ENCODE results near the gene SLC22A16. TPM values are rescaled to one million over a fixed set of nuclear protein-coding genes. Genes with fewer than 3 reads are reported as not detected.

Gene SLC22A16
- total RNA-seq, 1 donor from 2014 or later = not detected

- Histone ChIP-seq H3K79me2 (ENCODE audit: insufficient read depth, low read length) (no peaks in the 10 kb centered on the region), H3K9me3 (ENCODE audit: insufficient read depth, low read depth, low read length) (no peaks in the 10 kb centered on the region), H3K27ac (ENCODE audit: low read depth, low read length) (no peak overlapping the region), H4K20me1 (ENCODE audit: insufficient read depth, low read length) (no peaks in the 10 kb centered on the region), H3K36me3 (ENCODE audit: insufficient read depth, low read length) (no peaks in the 10 kb centered on the region), H3K4me1 (ENCODE audit: insufficient read depth, low read length) (no peaks in the 10 kb centered on the region), H2AFZ (ENCODE audit: low read depth, low read length) (no peak overlapping the region), H3K4me3 (ENCODE audit: insufficient read depth, low read depth, low read length) (no peak overlapping the region), H3K4me2 (ENCODE audit: low read length) (no peak overlapping the region), H3K9ac (ENCODE audit: low read length) (no peak overlapping the region), H3K27me3 (ENCODE audit: insufficient read depth, low read length) (peaks cover 6% of the 10 kb centered on the region)
- no peaks in the 10 kb centered on the region for H3K4me1 Mint-ChIP-seq (ENCODE audit: low read depth, unreplicated experiment)
- no peak for TF ChIP-seq EZH2 (IDR thresholded peaks at IDR 0.05; ENCODE audit: insufficient read depth, low read length)
- no peak overlapping the region for H3K4me3 Mint-ChIP-seq (ENCODE audit: unreplicated experiment)
- peaks cover 6% of the 10 kb centered on the region for H3K9me3 Mint-ChIP-seq (ENCODE audit: unreplicated experiment)
- DNase-seq (ENCODE audit: low read depth) = no peak
- H3K27ac Mint-ChIP-seq (ENCODE audit: unreplicated experiment) = no peak overlapping the region
- no peaks in the 10 kb centered on the region for H3K27me3 Mint-ChIP-seq (ENCODE audit: low read depth, unreplicated experiment)
- peaks cover 2% of the 10 kb centered on the region for H3K36me3 Mint-ChIP-seq (ENCODE audit: low read depth, unreplicated experiment)
- FAIRE-seq = no peak
Measured at GRCh38 chr6:110456694-110457093, 19.7 kb downstream of the SLC22A16 start.

GRCh38 chr6:110449541-110449895 is 26.9 kb downstream of the SLC22A16 start:
- Mint-ChIP-seq H3K27me3 (ENCODE audit: low read depth, unreplicated experiment) (no peaks in the 10 kb centered on the region), H3K36me3 (ENCODE audit: low read depth, unreplicated experiment) (no peaks in the 10 kb centered on the region), H3K9me3 (ENCODE audit: unreplicated experiment) (peaks cover 2% of the 10 kb centered on the region), H3K4me3 (ENCODE audit: unreplicated experiment) (no peak overlapping the region), H3K4me1 (ENCODE audit: low read depth, unreplicated experiment) (no peaks in the 10 kb centered on the region), H3K27ac (ENCODE audit: unreplicated experiment) (no peak overlapping the region)
- Histone ChIP-seq H3K4me1 (ENCODE audit: insufficient read depth, low read length) (no peaks in the 10 kb centered on the region), H3K9me3 (ENCODE audit: insufficient read depth, low read depth, low read length) (no peaks in the 10 kb centered on the region), H4K20me1 (ENCODE audit: insufficient read depth, low read length) (no peaks in the 10 kb centered on the region), H3K36me3 (ENCODE audit: insufficient read depth, low read length) (no peaks in the 10 kb centered on the region), H3K79me2 (ENCODE audit: insufficient read depth, low read length) (no peaks in the 10 kb centered on the region), H3K4me2 (ENCODE audit: low read length) (no peak overlapping the region), H3K9ac (ENCODE audit: low read length) (no peak overlapping the region), H3K4me3 (ENCODE audit: insufficient read depth, low read depth, low read length) (no peak overlapping the region), H3K27ac (ENCODE audit: low read depth, low read length) (no peak overlapping the region), H2AFZ (ENCODE audit: low read depth, low read length) (no peak overlapping the region), H3K27me3 (ENCODE audit: insufficient read depth, low read length) (peaks cover 3% of the 10 kb centered on the region)
- no peak for FAIRE-seq
- no peak for DNase-seq (ENCODE audit: low read depth)
- TF ChIP-seq EZH2 (IDR thresholded peaks at IDR 0.05; ENCODE audit: insufficient read depth, low read length) (no peak), CTCF (IDR thresholded peaks at IDR 0.05; ENCODE audit: insufficient read depth, low read depth, low read length) (no peak)

- DNase-seq (ENCODE audit: low read depth) (no peak), FAIRE-seq (no peak)
- no peaks in the 10 kb centered on the region for H3K79me2 ChIP-seq (ENCODE audit: insufficient read depth, low read length)
- H3K27ac ChIP-seq (ENCODE audit: low read depth, low read length) = no peak overlapping the region
- no peaks in the 10 kb centered on the region for H3K9me3 ChIP-seq (ENCODE audit: insufficient read depth, low read depth, low read length)
- no peak overlapping the region for H3K4me3 ChIP-seq (ENCODE audit: insufficient read depth, low read depth, low read length)
- H2AFZ ChIP-seq (ENCODE audit: low read depth, low read length) = no peak overlapping the region
- Mint-ChIP-seq H3K4me3 (ENCODE audit: unreplicated experiment) (no peak overlapping the region), H3K9me3 (ENCODE audit: unreplicated experiment) (peaks cover 2% of the 10 kb centered on the region), H3K36me3 (ENCODE audit: low read depth, unreplicated experiment) (no peaks in the 10 kb centered on the region), H3K27ac (ENCODE audit: unreplicated experiment) (no peak overlapping the region), H3K4me1 (ENCODE audit: low read depth, unreplicated experiment) (no peaks in the 10 kb centered on the region), H3K27me3 (ENCODE audit: low read depth, unreplicated experiment) (no peaks in the 10 kb centered on the region)
- H4K20me1 ChIP-seq (ENCODE audit: insufficient read depth, low read length) = no peaks in the 10 kb centered on the region
- no peak overlapping the region for H3K9ac ChIP-seq (ENCODE audit: low read length)
- peaks cover 3% of the 10 kb centered on the region for H3K27me3 ChIP-seq (ENCODE audit: insufficient read depth, low read length)
- H3K4me2 ChIP-seq (ENCODE audit: low read length) = no peak overlapping the region
- no peaks in the 10 kb centered on the region for H3K4me1 ChIP-seq (ENCODE audit: insufficient read depth, low read length)
- no peaks in the 10 kb centered on the region for H3K36me3 ChIP-seq (ENCODE audit: insufficient read depth, low read length)
- TF ChIP-seq CTCF (IDR thresholded peaks at IDR 0.05; ENCODE audit: insufficient read depth, low read depth, low read length) (no peak), EZH2 (IDR thresholded peaks at IDR 0.05; ENCODE audit: insufficient read depth, low read length) (no peak)
Measured at GRCh38 chr6:110448846-110449540, 27.4 kb downstream of the SLC22A16 start.
